ENCODE results near the gene NTM. TPM values are rescaled to one million over a fixed set of nuclear protein-coding genes. Genes with fewer than 3 reads are reported as not detected.

Gene NTM
- total RNA-seq, 2 donors from 2014 or later = 19.1 to 44.7 TPM

DNA sequence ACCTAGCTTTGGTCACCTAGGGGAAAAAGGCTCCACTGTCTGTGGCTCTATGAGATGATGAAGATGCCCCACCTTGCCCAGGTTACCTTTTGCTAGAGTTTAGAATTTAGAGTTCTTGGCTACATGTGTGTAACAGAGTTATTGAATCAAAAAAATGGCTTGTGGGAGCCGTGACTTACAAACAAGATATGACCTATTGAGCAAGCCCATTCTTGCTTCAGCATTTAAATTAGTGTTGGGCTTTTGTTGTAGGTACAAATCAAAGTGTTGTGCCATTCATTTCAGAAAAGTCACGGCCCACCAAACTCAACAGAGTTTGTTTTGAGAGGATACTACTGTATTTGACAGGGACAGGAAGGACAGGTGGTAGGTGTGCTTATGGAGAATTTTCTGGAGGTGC, 768.8 kb downstream of the NTM start:
- DNase-seq (ENCODE audit: low spot score) = no peak
- H3K27me3 ChIP-seq = no peaks in the 10 kb centered on the region
- TF ChIP-seq, protein P1, sequence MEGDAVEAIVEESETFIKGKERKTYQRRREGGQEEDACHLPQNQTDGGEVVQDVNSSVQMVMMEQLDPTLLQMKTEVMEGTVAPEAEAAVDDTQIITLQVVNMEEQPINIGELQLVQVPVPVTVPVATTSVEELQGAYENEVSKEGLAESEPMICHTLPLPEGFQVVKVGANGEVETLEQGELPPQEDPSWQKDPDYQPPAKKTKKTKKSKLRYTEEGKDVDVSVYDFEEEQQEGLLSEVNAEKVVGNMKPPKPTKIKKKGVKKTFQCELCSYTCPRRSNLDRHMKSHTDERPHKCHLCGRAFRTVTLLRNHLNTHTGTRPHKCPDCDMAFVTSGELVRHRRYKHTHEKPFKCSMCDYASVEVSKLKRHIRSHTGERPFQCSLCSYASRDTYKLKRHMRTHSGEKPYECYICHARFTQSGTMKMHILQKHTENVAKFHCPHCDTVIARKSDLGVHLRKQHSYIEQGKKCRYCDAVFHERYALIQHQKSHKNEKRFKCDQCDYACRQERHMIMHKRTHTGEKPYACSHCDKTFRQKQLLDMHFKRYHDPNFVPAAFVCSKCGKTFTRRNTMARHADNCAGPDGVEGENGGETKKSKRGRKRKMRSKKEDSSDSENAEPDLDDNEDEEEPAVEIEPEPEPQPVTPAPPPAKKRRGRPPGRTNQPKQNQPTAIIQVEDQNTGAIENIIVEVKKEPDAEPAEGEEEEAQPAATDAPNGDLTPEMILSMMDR (IDR thresholded peaks at IDR 0.05) = no peak
- no peaks in the 10 kb centered on the region for H3K4me1 ChIP-seq
- H3K4me3 ChIP-seq = no peak overlapping the region
- no peak overlapping the region for H3K27ac ChIP-seq
- H3K9me3 ChIP-seq = no peaks in the 10 kb centered on the region
- no peaks in the 10 kb centered on the region for H3K36me3 ChIP-seq

DNA sequence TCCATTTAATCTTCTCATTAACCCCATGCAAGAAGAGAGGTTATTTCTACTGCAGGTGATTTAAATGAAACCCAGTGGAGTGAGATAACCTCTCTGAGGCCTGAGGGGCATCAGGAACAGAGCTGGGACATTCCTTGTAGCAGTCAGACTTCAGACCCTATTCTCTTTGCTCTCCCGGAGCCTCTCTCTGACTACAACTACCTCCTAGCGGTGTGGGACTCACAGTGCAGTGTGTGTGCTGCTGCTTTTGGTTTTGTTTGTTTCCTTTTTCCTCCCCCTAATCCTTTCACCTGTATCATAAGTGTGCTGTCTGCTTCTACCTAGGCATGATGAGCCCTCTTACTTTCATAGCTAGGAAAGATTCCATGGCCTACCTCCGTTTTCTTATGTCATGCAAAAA, 769.6 kb downstream of the NTM start:
- no peak overlapping the region for H3K4me3 ChIP-seq
- H3K9me3 ChIP-seq = no peaks in the 10 kb centered on the region
- no peak overlapping the region for H3K27ac ChIP-seq
- no peaks in the 10 kb centered on the region for H3K36me3 ChIP-seq
- TF ChIP-seq, protein P1 (IDR thresholded peaks at IDR 0.05) = no peak
- H3K4me1 ChIP-seq = no peaks in the 10 kb centered on the region
- no peak for DNase-seq (ENCODE audit: low spot score)
- no peaks in the 10 kb centered on the region for H3K27me3 ChIP-seq

DNA sequence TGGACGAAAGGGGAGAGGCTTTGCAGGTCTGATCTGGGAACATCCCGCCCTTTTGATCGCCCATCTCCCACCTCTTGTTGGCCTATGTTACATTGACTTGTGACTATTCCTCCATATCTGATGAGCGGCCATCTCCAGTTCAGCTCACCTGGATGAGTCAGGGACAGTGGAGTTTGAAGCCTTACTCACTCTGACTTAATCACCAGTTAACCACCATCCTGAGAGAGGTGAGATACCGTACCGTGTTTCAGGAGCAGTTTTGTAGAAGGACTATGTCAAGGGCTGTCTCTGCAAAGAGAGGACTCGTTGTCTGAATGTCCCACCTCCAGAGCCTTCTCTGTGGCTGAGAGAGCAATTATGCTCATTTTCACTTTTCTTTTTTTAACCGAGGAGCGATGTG, 771.7 kb downstream of the NTM start:
- no peaks in the 10 kb centered on the region for H3K36me3 ChIP-seq
- H3K27ac ChIP-seq = no peak overlapping the region
- no peak overlapping the region for H3K4me3 ChIP-seq
- no peaks in the 10 kb centered on the region for H3K4me1 ChIP-seq
- H3K27me3 ChIP-seq = no peaks in the 10 kb centered on the region
- TF ChIP-seq, protein P1 (IDR thresholded peaks at IDR 0.05) = no peak
- no peaks in the 10 kb centered on the region for H3K9me3 ChIP-seq
- no peak for DNase-seq (ENCODE audit: low spot score)

DNA sequence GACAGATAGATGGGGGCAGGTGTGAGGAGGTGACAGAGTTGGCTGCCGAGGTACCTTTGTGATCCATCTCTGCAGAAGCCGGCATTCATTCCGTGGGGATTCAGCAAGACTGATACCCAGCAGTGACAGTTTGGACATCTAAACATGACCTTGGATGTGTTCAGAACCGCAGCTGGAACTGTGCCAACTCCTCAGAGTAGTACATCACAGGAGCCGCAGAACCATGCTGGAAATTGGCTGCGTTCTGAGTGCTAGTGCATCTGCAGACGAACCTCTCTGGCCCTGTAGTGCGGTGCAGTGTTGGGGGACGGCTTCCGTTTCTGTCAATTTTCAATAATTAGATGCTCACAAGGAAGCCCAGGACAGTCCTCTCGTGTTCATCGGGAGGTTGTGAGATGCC, 772.1 kb downstream of the NTM start:
- Histone ChIP-seq H3K36me3 (no peaks in the 10 kb centered on the region), H3K9me3 (no peaks in the 10 kb centered on the region), H3K27ac (no peak overlapping the region), H3K4me1 (no peaks in the 10 kb centered on the region), H3K27me3 (no peaks in the 10 kb centered on the region), H3K4me3 (no peak overlapping the region)
- no peak for DNase-seq (ENCODE audit: low spot score)
- TF ChIP-seq, protein P1 (IDR thresholded peaks at IDR 0.05) = no peak

DNA sequence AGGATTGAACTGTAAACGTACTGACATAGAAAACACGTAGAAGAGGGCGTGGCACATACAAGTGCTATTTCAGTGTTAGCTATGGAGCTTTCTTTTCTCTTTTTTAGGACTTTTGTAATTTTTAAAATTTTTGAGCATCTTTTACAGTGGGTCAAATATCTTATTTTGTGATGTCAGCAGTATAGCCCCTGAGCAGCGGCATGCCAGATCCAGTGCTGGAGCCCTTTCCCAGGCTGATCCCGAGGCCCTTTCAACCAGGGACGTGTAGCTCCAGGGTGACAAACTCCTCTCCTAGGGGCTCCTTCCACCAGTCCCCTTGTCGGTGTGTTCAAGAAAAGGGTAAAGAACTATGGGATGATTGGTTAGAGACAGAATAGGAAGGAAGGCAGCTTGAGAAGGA, 777.0 kb downstream of the NTM start:
- DNase-seq (ENCODE audit: low spot score) = no peak
- H3K27me3 ChIP-seq = no peaks in the 10 kb centered on the region
- no peaks in the 10 kb centered on the region for H3K36me3 ChIP-seq
- H3K27ac ChIP-seq = no peak overlapping the region
- H3K4me3 ChIP-seq = no peak overlapping the region
- H3K9me3 ChIP-seq = no peaks in the 10 kb centered on the region
- no peaks in the 10 kb centered on the region for H3K4me1 ChIP-seq
- TF ChIP-seq, protein P1 (IDR thresholded peaks at IDR 0.05) = no peak

DNA sequence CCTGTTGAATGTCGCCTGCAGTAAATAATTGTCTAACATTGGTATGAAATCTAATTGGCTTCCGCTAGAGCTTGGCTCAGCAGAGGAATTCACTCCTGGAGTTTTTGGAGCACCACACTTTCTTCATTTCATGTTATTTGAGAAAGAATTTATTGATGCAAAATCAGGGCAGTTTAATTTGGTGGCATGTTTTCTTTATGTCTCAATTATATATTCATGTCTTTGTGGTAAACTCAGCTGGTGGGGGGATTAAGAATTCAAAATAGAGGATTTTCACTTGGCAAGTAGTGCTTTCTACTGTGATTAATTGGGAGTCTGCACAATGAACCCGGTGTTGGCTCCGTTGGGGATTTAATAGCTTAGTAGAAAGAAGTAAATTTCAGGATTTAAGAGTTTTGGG, 784.4 kb downstream of the NTM start:
- Histone ChIP-seq H3K9me3 (no peaks in the 10 kb centered on the region), H3K27ac (no peak overlapping the region), H3K4me1 (no peaks in the 10 kb centered on the region), H3K27me3 (no peaks in the 10 kb centered on the region), H3K4me3 (no peak overlapping the region), H3K36me3 (no peaks in the 10 kb centered on the region)
- TF ChIP-seq, protein P1 (IDR thresholded peaks at IDR 0.05) = no peak
- DNase-seq (ENCODE audit: low spot score) = no peak
